Liver (tissue), 9 donors: Measurements from ENCODE around the gene FARS2. TPM values are rescaled to one million over a fixed set of nuclear protein-coding genes. Genes with fewer than 3 reads are reported as not detected.

Source experiments
- DNase-seq: peaks from one replicate; pipeline ENCODE4 v3.0.0-alpha.2; 2017; ENCODE audit warnings: low spot score
- H3K27ac ChIP-seq, 2 donors: one replicate each; pipeline ENCODE4 v1.7.0; 2013; ENCODE audit warnings: inconsistent platforms in 2 of 2, low read length in 2 of 2, control low read depth in 1 of 2, low read depth in 1 of 2, mild to moderate bottlenecking in 1 of 2
- H3K27me3 ChIP-seq, 4 donors: one replicate each; pipeline versions ENCODE4 v1.6.1 to v1.7.0; 2013; ENCODE audit warnings: low read length in 3 of 4, inconsistent platforms in 1 of 4, mild to moderate bottlenecking in 1 of 4, moderate library complexity in 1 of 4; ENCODE audit not compliant: control insufficient read depth in 4 of 4, insufficient read depth in 4 of 4
- H3K36me3 ChIP-seq, 4 donors: one replicate each; pipeline versions ENCODE4 v1.6.1 to v1.7.0; 2013; ENCODE audit warnings: low read length in 3 of 4, mild to moderate bottlenecking in 3 of 4, low read depth in 1 of 4, moderate library complexity in 1 of 4; ENCODE audit not compliant: control insufficient read depth in 4 of 4, insufficient read depth in 3 of 4
- H3K4me1 ChIP-seq, 4 donors: one replicate each; pipeline versions ENCODE4 v1.6.1 to v1.7.0; 2013; ENCODE audit warnings: low read length in 3 of 4, mild to moderate bottlenecking in 3 of 4, moderate library complexity in 1 of 4; ENCODE audit not compliant: control insufficient read depth in 4 of 4, insufficient read depth in 4 of 4
- H3K4me3 ChIP-seq, 3 donors: one replicate each; pipeline versions ENCODE4 v1.6.1 to v1.7.0; 2013; ENCODE audit warnings: low read length in 3 of 3, control low read depth in 1 of 3, low read depth in 1 of 3, mild to moderate bottlenecking in 1 of 3
- H3K9ac ChIP-seq, 2 donors: one replicate each; pipeline ENCODE4 v1.7.0; 2013; ENCODE audit warnings: low read length in 2 of 2, mild to moderate bottlenecking in 2 of 2, moderate library complexity in 2 of 2, control low read depth in 1 of 2, low read depth in 1 of 2
- H3K9me3 ChIP-seq, 4 donors: one replicate each; pipeline versions ENCODE4 v1.6.1 to v1.7.0; 2013; ENCODE audit warnings: low read length in 3 of 4; ENCODE audit not compliant: control insufficient read depth in 4 of 4
- ATF3 ChIP-seq: IDR thresholded peaks from 2 replicates; pipeline ENCODE4 v1.6.1; 2016; ENCODE audit warnings: antibody characterized with exemption
- CTCF ChIP-seq: fragments of 150-350 bp; IDR thresholded peaks from 2 replicates; pipeline ENCODE4 v1.5.1; 2017; ENCODE audit warnings: improper control_type of control experiment, low read depth, low read length; ENCODE audit not compliant: missing input control
- EGR1 ChIP-seq, 2 donors: IDR thresholded peaks; 2 replicates each; pipeline ENCODE4 v1.6.1; 2016 to 2018; ENCODE audit warnings: antibody characterized with exemption in 2 of 2, low read depth in 2 of 2
- FOXA1 ChIP-seq: IDR thresholded peaks from 2 replicates; pipeline ENCODE4 v1.6.1; 2016; ENCODE audit warnings: antibody characterized with exemption
- FOXA2 ChIP-seq: IDR thresholded peaks from 2 replicates; pipeline ENCODE4 v1.6.1; 2016; ENCODE audit warnings: antibody characterized with exemption
- GABPA ChIP-seq, 2 donors: IDR thresholded peaks in 1 of 2; conservative IDR thresholded peaks in 1 of 2; 2 replicates each; pipeline ENCODE4 v1.6.1; 2016; ENCODE audit warnings: antibody characterized with exemption in 2 of 2, mild to moderate bottlenecking in 1 of 2, moderate library complexity in 1 of 2
- HNF4G ChIP-seq: IDR thresholded peaks from 2 replicates; pipeline ENCODE4 v1.6.1; 2016; ENCODE audit warnings: antibody characterized with exemption
- JUND ChIP-seq, 2 donors: IDR thresholded peaks; 2 replicates each; pipeline ENCODE4 v1.6.1; 2016; ENCODE audit warnings: antibody characterized with exemption in 2 of 2
- MAX ChIP-seq: IDR thresholded peaks from 2 replicates; pipeline ENCODE4 v1.6.1; 2016; ENCODE audit warnings: antibody characterized with exemption
- NR2F2 ChIP-seq: IDR thresholded peaks from 2 replicates; pipeline ENCODE4 v1.6.1; 2016; ENCODE audit warnings: antibody characterized with exemption
- RAD21 ChIP-seq, 2 donors: IDR thresholded peaks; 2 replicates each; pipeline ENCODE4 v1.6.1; 2016; ENCODE audit warnings: antibody characterized with exemption in 2 of 2, mild to moderate bottlenecking in 2 of 2
- REST ChIP-seq: IDR thresholded peaks from 2 replicates; pipeline ENCODE4 v1.6.1; 2016; ENCODE audit warnings: antibody characterized with exemption, mild to moderate bottlenecking
- RXRA ChIP-seq, 2 donors: IDR thresholded peaks; 2 replicates each; pipeline ENCODE4 v1.6.1; 2017 to 2018; ENCODE audit warnings: antibody characterized with exemption in 2 of 2, mild to moderate bottlenecking in 1 of 2
- SP1 ChIP-seq: IDR thresholded peaks from 2 replicates; pipeline ENCODE4 v1.6.1; 2018; ENCODE audit warnings: antibody characterized with exemption, mild to moderate bottlenecking
- TAF1 ChIP-seq: conservative IDR thresholded peaks from 2 replicates; pipeline ENCODE4 v1.6.1; 2016; ENCODE audit warnings: antibody characterized with exemption, mild to moderate bottlenecking
- YY1 ChIP-seq: IDR thresholded peaks from 2 replicates; pipeline ENCODE4 v1.6.1; 2016; ENCODE audit warnings: antibody characterized with exemption, mild to moderate bottlenecking
- ZBTB33 ChIP-seq: IDR thresholded peaks from 2 replicates; pipeline ENCODE4 v1.6.1; 2016; ENCODE audit warnings: antibody characterized with exemption
- WGBS: extraction: QIAGEN DNeasy Blood & Tissue Kit; methylation state at CpG from one replicate; pipeline ENCODE4 v1.1.7; 2013; 5-methylcytosine and 5-hydroxymethylcytosine counted together
- polyA plus RNA-seq, 2 donors: library from polyadenylated mRNA; stranded (reverse) in 1 of 2; unstranded in 1 of 2; fragments of 200-250 nt in 1 of 2; fragments of >200 nt in 1 of 2; fragmentation: Nextera tagmentation in 1 of 2; extraction: Ambion mirVana in 1 of 2; gene quantifications; one replicate each; pipeline versions ENCODE4 v1.2.1 to v1.2.3, GENCODE V29; 2013 to 2015
- total RNA-seq, 2 donors: library from RNA; depleted of rRNA; stranded (reverse); fragments of >200 nt; gene quantifications; one replicate each; pipeline ENCODE4 v1.2.3, GENCODE V29; 2014
- donor health status: healthy.
- donor health status: healthy.
- donor health status: healthy.
- donor health status: healthy.
- donor health status: healthy.

The FARS2 gene
- total and polyA plus RNA-seq, 4 donors = 7.8 to 25.9 (median 11.2) TPM

GRCh38 chr6:5442916-5443315 lies 181.6 kb downstream of the FARS2 start:
- no peaks in the 10 kb centered on the region for H3K9me3 ChIP-seq
- DNase-seq = no peak
- H3K4me3 ChIP-seq = no peak overlapping the region
- no peak for TF ChIP-seq YY1
- TF ChIP-seq EGR1 (IDR thresholded peaks at IDR 0.05; ENCODE audit: low read depth in 2 of 2) = no peak
- TF ChIP-seq SP1 = no peak
- TF ChIP-seq ZBTB33 = no peak
- TF ChIP-seq FOXA1 = no peak
- TF ChIP-seq ATF3 = no peak
- TF ChIP-seq GABPA (IDR thresholded peaks at IDR 0.05 in 1 of 2, conservative IDR thresholded peaks at IDR 0.05 in 1 of 2) = no peak
- no peak for TF ChIP-seq RXRA (IDR thresholded peaks at IDR 0.05)
- TF ChIP-seq HNF4G = no peak
- TF ChIP-seq CTCF = no peak
- no peak for TF ChIP-seq TAF1
- no peak for TF ChIP-seq JUND (IDR thresholded peaks at IDR 0.05)
- no peak for TF ChIP-seq NR2F2
- no peak for TF ChIP-seq RAD21 (IDR thresholded peaks at IDR 0.05)
- no peak for TF ChIP-seq MAX
- TF ChIP-seq FOXA2 = no peak
- no peak for TF ChIP-seq REST
- WGBS = 89% methylated on average over 2 of the region's 2 CpGs
- no peaks in the 10 kb centered on the region for H3K27me3 ChIP-seq
- peaks cover 0 to 3% (median 0%) of the 10 kb centered on the region in 4 donors for H3K4me1 ChIP-seq
- no peak overlapping the region for H3K27ac ChIP-seq
- H3K36me3 ChIP-seq = no peaks in the 10 kb centered on the region
- H3K9ac ChIP-seq = no peak overlapping the region

GRCh38 chr6:5443491-5443890 lies 182.2 kb downstream of the FARS2 start:
- Histone ChIP-seq H3K4me1 (peaks cover 0 to 3% (median 0%) of the 10 kb centered on the region in 4 donors), H3K27me3 (no peaks in the 10 kb centered on the region), H3K4me3 (no peak overlapping the region), H3K36me3 (no peaks in the 10 kb centered on the region), H3K9me3 (no peaks in the 10 kb centered on the region), H3K9ac (no peak overlapping the region), H3K27ac (no peak overlapping the region)
- DNase-seq = no peak
- TF ChIP-seq YY1 = no peak
- TF ChIP-seq FOXA2 = no peak
- TF ChIP-seq SP1 = no peak
- TF ChIP-seq FOXA1 = no peak
- no peak for TF ChIP-seq CTCF
- 95% methylated on average over 3 of the region's 3 CpGs for WGBS
